IPS DF 4.7 (cell line): ENCODE data around the gene DUSP10.

Experiments used
- DNase-seq: peaks from one replicate; pipeline ENCODE4 v3.0.0-alpha.2; 2013; ENCODE audit warnings: low spot score; ENCODE audit errors: extremely low read depth

The DUSP10 gene

GRCh38 chr1:221696027-221696426 is 45.9 kb downstream of the DUSP10 start:
- DNase-seq, result no peak

- no peak for DNase-seq
Observed at GRCh38 chr1:221695301-221695700, 46.6 kb downstream of the DUSP10 start.

GRCh38 chr1:221694109-221694508 is 47.8 kb downstream of the DUSP10 start:
- DNase-seq, result no peak

GRCh38 chr1:221693087-221693486 is 48.8 kb downstream of the DUSP10 start:
- peak; percentile 33 for DNase-seq

GRCh38 chr1:221692643-221693042 is 49.2 kb downstream of the DUSP10 start:
- DNase-seq, result no peak

- no peak for DNase-seq
Observed at GRCh38 chr1:221691261-221691660, 50.6 kb downstream of the DUSP10 start.

GRCh38 chr1:221690858-221691257 is 51.0 kb downstream of the DUSP10 start:
- no peak for DNase-seq

- no peak for DNase-seq
Observed at GRCh38 chr1:221689138-221689537, 52.8 kb downstream of the DUSP10 start.

GRCh38 chr1:221688488-221688843 is 53.4 kb downstream of the DUSP10 start:
- no peak for DNase-seq

- DNase-seq, result no peak
Observed at GRCh38 chr1:221687836-221688487, 53.9 kb downstream of the DUSP10 start.

- no peak for DNase-seq
Observed at GRCh38 chr1:221683681-221684080, 58.2 kb downstream of the DUSP10 start.

GRCh38 chr1:221680085-221680484 is 61.8 kb downstream of the DUSP10 start:
- no peak for DNase-seq

- DNase-seq, result no peak
Observed at GRCh38 chr1:221678014-221678413, 63.9 kb downstream of the DUSP10 start.

- DNase-seq, result no peak
Observed at GRCh38 chr1:221675880-221676800, 65.7 kb downstream of the DUSP10 start.

GRCh38 chr1:221672965-221673364 is 68.9 kb downstream of the DUSP10 start:
- no peak for DNase-seq

GRCh38 chr1:221672239-221672645 is 69.6 kb downstream of the DUSP10 start:
- DNase-seq, result no peak

GRCh38 chr1:221670081-221670480 is 71.8 kb downstream of the DUSP10 start:
- DNase-seq, result no peak

- no peak for DNase-seq
Observed at GRCh38 chr1:221669441-221669840, 72.4 kb downstream of the DUSP10 start.

- DNase-seq, result no peak
Observed at GRCh38 chr1:221667504-221667903, 74.4 kb downstream of the DUSP10 start.

- no peak for DNase-seq
Observed at GRCh38 chr1:221664253-221664652, 77.6 kb downstream of the DUSP10 start.

GRCh38 chr1:221663321-221663720 is 78.6 kb downstream of the DUSP10 start:
- no peak for DNase-seq

- no peak for DNase-seq
Observed at GRCh38 chr1:221655766-221656305, 86.1 kb downstream of the DUSP10 start.
